ENCODE results near the gene SVEP1. TPM values are rescaled to one million over a fixed set of nuclear protein-coding genes. Genes with fewer than 3 reads are reported as not detected.

The SVEP1 gene
- total RNA-seq, 2 donors from 2014 or later = 32.0 to 53.6 TPM

DNA sequence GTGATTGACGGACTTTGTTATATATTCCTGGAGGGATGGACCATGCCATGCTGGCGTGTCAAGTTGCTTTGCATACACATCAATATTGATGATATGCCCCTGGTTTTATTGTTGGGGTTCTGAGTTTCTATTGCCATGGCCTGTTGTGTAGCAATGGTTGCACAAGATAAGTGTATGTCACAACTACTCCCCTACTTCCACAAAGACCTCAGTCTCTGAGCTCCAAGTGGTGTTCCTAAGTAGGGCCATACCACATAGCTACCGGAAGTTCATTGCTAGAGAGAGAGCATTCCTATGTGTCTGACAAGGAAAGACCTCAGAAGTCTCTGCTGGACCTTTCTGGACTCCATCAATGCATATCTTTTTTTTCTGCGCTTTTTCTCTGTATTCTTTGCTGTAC, 261.6 kb downstream of the SVEP1 start:
- TF ChIP-seq CTCF (IDR thresholded peaks at IDR 0.05) = no peak
- ATAC-seq (ENCODE audit: insufficient number of reproducible peaks, low FRiP score, low read depth) = no peak

DNA sequence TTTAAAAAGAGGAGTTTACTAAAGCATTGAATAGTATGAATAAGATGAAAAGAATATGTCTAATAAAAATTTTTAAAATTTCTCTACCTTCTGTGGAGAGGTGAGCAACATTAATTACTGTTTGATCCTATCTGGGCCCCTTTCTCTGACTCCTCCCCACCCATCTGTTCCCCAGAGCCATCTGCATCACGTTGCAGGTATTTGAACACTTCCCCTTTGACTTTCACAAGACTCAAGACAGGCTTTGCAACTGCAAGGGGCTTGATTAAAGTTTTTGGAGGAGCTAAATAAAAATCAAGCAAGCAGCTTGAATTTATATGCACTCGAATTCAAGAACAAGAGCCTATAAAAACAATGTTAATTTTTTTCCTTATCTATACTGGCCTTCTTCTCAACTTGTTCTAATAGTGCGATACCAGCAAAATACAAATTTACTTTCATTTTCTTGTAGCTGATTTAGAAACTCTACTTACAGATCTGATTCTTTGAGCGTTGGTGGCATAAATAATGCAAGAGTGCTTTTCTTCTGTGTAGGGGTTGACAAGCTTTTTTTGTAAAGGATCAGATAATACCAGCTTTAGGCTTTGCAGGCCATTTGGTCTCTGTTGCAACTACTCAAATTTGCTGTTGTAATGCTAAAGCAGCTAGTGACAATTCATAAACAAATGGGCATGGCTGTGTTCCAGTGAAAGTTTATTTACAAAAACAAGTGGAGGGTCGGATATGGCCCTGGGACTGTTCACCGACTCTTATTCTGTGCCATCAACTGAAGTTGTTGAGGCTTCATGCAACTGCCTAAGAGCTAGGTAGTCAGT, 263.1 kb downstream of the SVEP1 start:
- H3K4me3 ChIP-seq = peak overlapping the region; percentile 49

More for the DNA sequence above, 261.6 kb downstream of the SVEP1 start:
- H3K4me3 ChIP-seq = no peak overlapping the region
- no peak for DNase-seq (ENCODE audit: low spot score)
- H3K27me3 ChIP-seq (replicated peaks; ENCODE audit: insufficient read depth) = no peaks in the 10 kb centered on the region
- no peaks in the 10 kb centered on the region for H3K9me3 ChIP-seq
- no peaks in the 10 kb centered on the region for H3K4me1 ChIP-seq (ENCODE audit: control insufficient read depth in 1 of 2, low read depth in 2 of 2)
- H3K27ac ChIP-seq = no peak overlapping the region
- H3K36me3 ChIP-seq = no peaks in the 10 kb centered on the region

More for the DNA sequence above, 263.1 kb downstream of the SVEP1 start:
- H3K9me3 ChIP-seq = no peaks in the 10 kb centered on the region
- H3K36me3 ChIP-seq = no peaks in the 10 kb centered on the region
- H3K4me1 ChIP-seq (ENCODE audit: control insufficient read depth in 1 of 2, low read depth in 2 of 2) = no peaks in the 10 kb centered on the region
- DNase-seq (ENCODE audit: low spot score) (no peak), ATAC-seq (ENCODE audit: insufficient number of reproducible peaks, low FRiP score, low read depth) (no peak)
- no peaks in the 10 kb centered on the region for H3K27me3 ChIP-seq (replicated peaks; ENCODE audit: insufficient read depth)
- TF ChIP-seq CTCF (IDR thresholded peaks at IDR 0.05) = no peak
- H3K27ac ChIP-seq = no peak overlapping the region

Other genes with a start within 250 kb of the SVEP1 start
- not detected for gene TXNDC8, start 241.9 kb downstream of the SVEP1 start, total RNA-seq
- under 1 TPM in 1 of 2 donors, not detected in 1; 0.71 TPM for gene MUSK, start 89.0 kb upstream of the SVEP1 start, total RNA-seq

Data from thoracic aorta (tissue), 2 donors.